Dedifferentiated amniotic fluid mesenchymal stem cell (primary cell): ENCODE data around the gene MARF1.
"Not testable (repeated sequence)": the region's sequence is repeated elsewhere in the genome, so short reads cannot be mapped to it uniquely, and the experiment has no call there.

Experiments used
- DNase-seq: peaks from one replicate; pipeline ENCODE4 v3.0.0-alpha.2; 2016; ENCODE audit errors: extremely low spot score

Gene MARF1

GRCh38 chr16:15643048-15643945 is at the start of gene MARF1:
TSS of gene MARF1 (minus strand) at chr16:15643154. CDS start at chr16:15639233, 3,921 bp downstream.
- peak; percentile 95 for DNase-seq

- not testable (repeated sequence) for DNase-seq
Observed at GRCh38 chr16:15692508-15692907, 49.6 kb upstream of the MARF1 start.

GRCh38 chr16:15691046-15691445 is 48.1 kb upstream of the MARF1 start:
- DNase-seq: no peak

- DNase-seq: peak; percentile 22
Observed at GRCh38 chr16:15690296-15690695, 47.3 kb upstream of the MARF1 start.

- no peak for DNase-seq
Observed at GRCh38 chr16:15689290-15689689, 46.3 kb upstream of the MARF1 start.

GRCh38 chr16:15686287-15686686 is 43.3 kb upstream of the MARF1 start:
- no peak for DNase-seq

- DNase-seq: peak; percentile 42
Observed at GRCh38 chr16:15682105-15682570, 39.2 kb upstream of the MARF1 start.

GRCh38 chr16:15677447-15677846 is 34.5 kb upstream of the MARF1 start:
- no peak for DNase-seq

- no peak for DNase-seq
Observed at GRCh38 chr16:15676506-15676905, 33.6 kb upstream of the MARF1 start.

GRCh38 chr16:15674571-15674970 is 31.6 kb upstream of the MARF1 start:
- no peak for DNase-seq

- DNase-seq: peak; percentile 84
Observed at GRCh38 chr16:15672514-15673167, 29.7 kb upstream of the MARF1 start.

- not testable (repeated sequence) for DNase-seq
Observed at GRCh38 chr16:15672127-15672513, 29.2 kb upstream of the MARF1 start.

- no peak for DNase-seq
Observed at GRCh38 chr16:15671530-15672117, 28.7 kb upstream of the MARF1 start.

- no peak for DNase-seq
Observed at GRCh38 chr16:15667091-15667742, 24.3 kb upstream of the MARF1 start.

GRCh38 chr16:15665107-15665506 is 22.2 kb upstream of the MARF1 start:
- DNase-seq: no peak

GRCh38 chr16:15660203-15660601 is 17.2 kb upstream of the MARF1 start:
- DNase-seq: no peak

- no peak for DNase-seq
Observed at GRCh38 chr16:15658556-15658955, 15.6 kb upstream of the MARF1 start.

- no peak for DNase-seq
Observed at GRCh38 chr16:15658149-15658548, 15.2 kb upstream of the MARF1 start.

- not testable (repeated sequence) for DNase-seq
Observed at GRCh38 chr16:15655561-15655960, 12.6 kb upstream of the MARF1 start.

- DNase-seq: no peak
Observed at GRCh38 chr16:15654591-15654990, 11.6 kb upstream of the MARF1 start.

- peak; percentile 70 for DNase-seq
Observed at GRCh38 chr16:15653227-15653626, 10.3 kb upstream of the MARF1 start.
